Measurements from ENCODE around the gene R3HDM2. TPM values are rescaled to one million over a fixed set of nuclear protein-coding genes. Genes with fewer than 3 reads are reported as not detected.
"Not testable (repeated sequence)": the region's sequence is repeated elsewhere in the genome, so short reads cannot be mapped to it uniquely, and the experiment has no call there.

The R3HDM2 gene
- total and polyA plus RNA-seq, 2 donors (not counting 1 experiment from before 2014, with no cell fraction given), result 21.3 to 22.8 TPM

- TF ChIP-seq CTCF (conservative IDR thresholded peaks at IDR 0.05 in 1 of 2, IDR thresholded peaks at IDR 0.05 in 1 of 2; ENCODE audit: low read depth in 1 of 2, low read length in 2 of 2) (no peak), EZH2 (IDR thresholded peaks at IDR 0.05; ENCODE audit: low read length, missing control alignments) (no peak)
- Histone ChIP-seq H3K4me3 (replicated peaks in 1 of 4; ENCODE audit: control extremely low read depth in 1 of 4, insufficient read depth in 1 of 4, low read depth in 3 of 4, low read length in 4 of 4) (no peak overlapping the region), H3K9me3 (ENCODE audit: control insufficient read depth, insufficient read depth, low read depth, low read length) (no peaks in the 10 kb centered on the region), H3K4me2 (ENCODE audit: extremely low read depth, insufficient read depth, low read length) (no peak overlapping the region), H3K9ac (ENCODE audit: insufficient read depth, low read length) (no peak overlapping the region), H3K36me3 (ENCODE audit: control insufficient read depth, insufficient read depth, low read length) (no peaks in the 10 kb centered on the region), H3K4me1 (ENCODE audit: control insufficient read depth, extremely low read depth, insufficient read depth, low read length) (peaks cover 4% of the 10 kb centered on the region), H2AFZ (ENCODE audit: low read length) (no peak overlapping the region), H3K27ac (ENCODE audit: insufficient read depth, low read length) (no peak overlapping the region), H3K27me3 (ENCODE audit: control insufficient read depth, insufficient read depth, low read length) (no peaks in the 10 kb centered on the region), H3K79me2 (ENCODE audit: control insufficient read depth, insufficient read depth, low read length) (no peaks in the 10 kb centered on the region), H4K20me1 (ENCODE audit: control insufficient read depth, extremely low read depth, insufficient read depth, low read length) (no peaks in the 10 kb centered on the region)
- DNase-seq (ENCODE audit: low read depth in 2 of 2), result no peak
Observed at GRCh38 chr12:57366315-57366714, 64.5 kb downstream of the R3HDM2 start.

- H3K9me3 ChIP-seq (ENCODE audit: control insufficient read depth, insufficient read depth, low read depth, low read length); DNase-seq (ENCODE audit: low read depth in 2 of 2); H3K36me3 ChIP-seq (ENCODE audit: control insufficient read depth, insufficient read depth, low read length); H3K27ac ChIP-seq (ENCODE audit: insufficient read depth, low read length); H2AFZ ChIP-seq (ENCODE audit: low read length); H4K20me1 ChIP-seq (ENCODE audit: control insufficient read depth, extremely low read depth, insufficient read depth, low read length); H3K9ac ChIP-seq (ENCODE audit: insufficient read depth, low read length); H3K79me2 ChIP-seq (ENCODE audit: control insufficient read depth, insufficient read depth, low read length); H3K4me2 ChIP-seq (ENCODE audit: extremely low read depth, insufficient read depth, low read length); H3K4me3 ChIP-seq (replicated peaks in 1 of 4; ENCODE audit: control extremely low read depth in 1 of 4, insufficient read depth in 1 of 4, low read depth in 3 of 4, low read length in 4 of 4); H3K4me1 ChIP-seq (ENCODE audit: control insufficient read depth, extremely low read depth, insufficient read depth, low read length); H3K27me3 ChIP-seq (ENCODE audit: control insufficient read depth, insufficient read depth, low read length): not testable (repeated sequence)
Observed at GRCh38 chr12:57364156-57364555, 66.7 kb downstream of the R3HDM2 start.

GRCh38 chr12:57360468-57360867 is 70.4 kb downstream of the R3HDM2 start:
- no peak for DNase-seq (ENCODE audit: low read depth in 2 of 2)
- no peak overlapping the region for H3K27ac ChIP-seq (ENCODE audit: insufficient read depth, low read length)
- no peaks in the 10 kb centered on the region for H3K36me3 ChIP-seq (ENCODE audit: control insufficient read depth, insufficient read depth, low read length)
- H3K4me3 ChIP-seq (replicated peaks in 1 of 4; ENCODE audit: control extremely low read depth in 1 of 4, insufficient read depth in 1 of 4, low read depth in 3 of 4, low read length in 4 of 4), result no peak overlapping the region
- H3K9ac ChIP-seq (ENCODE audit: insufficient read depth, low read length), result no peak overlapping the region
- no peak for TF ChIP-seq EZH2 (IDR thresholded peaks at IDR 0.05; ENCODE audit: low read length, missing control alignments)
- TF ChIP-seq CTCF (conservative IDR thresholded peaks at IDR 0.05 in 1 of 2, IDR thresholded peaks at IDR 0.05 in 1 of 2; ENCODE audit: low read depth in 1 of 2, low read length in 2 of 2), result no peak
- no peaks in the 10 kb centered on the region for H3K79me2 ChIP-seq (ENCODE audit: control insufficient read depth, insufficient read depth, low read length)
- no peaks in the 10 kb centered on the region for H3K4me1 ChIP-seq (ENCODE audit: control insufficient read depth, extremely low read depth, insufficient read depth, low read length)
- H2AFZ ChIP-seq (ENCODE audit: low read length), result no peak overlapping the region
- no peaks in the 10 kb centered on the region for H3K9me3 ChIP-seq (ENCODE audit: control insufficient read depth, insufficient read depth, low read depth, low read length)
- no peak overlapping the region for H3K4me2 ChIP-seq (ENCODE audit: extremely low read depth, insufficient read depth, low read length)
- no peaks in the 10 kb centered on the region for H3K27me3 ChIP-seq (ENCODE audit: control insufficient read depth, insufficient read depth, low read length)
- H4K20me1 ChIP-seq (ENCODE audit: control insufficient read depth, extremely low read depth, insufficient read depth, low read length), result no peaks in the 10 kb centered on the region

Data from fibroblast of lung (primary cell).